Stimulated activated CD4-positive, alpha-beta T cell treated with anti-CD3 and anti-CD28 coated beads, TNF-alpha, amount 100 ng/mL, for 4 hours (primary cell): ENCODE measurements around the gene ZNF821.
A peak's percentile ranks its signal among the peaks of the same experiment; 100 is the strongest.
"Not testable (repeated sequence)": the region's sequence is repeated elsewhere in the genome, so short reads cannot be mapped to it uniquely, and the experiment has no call there.

Experiments used
- DNase-seq, 3 experiments: peaks; one replicate each; pipeline ENCODE4 v3.0.0-alpha.2; 2020; ENCODE audit warnings: low read depth in 3 of 3

ZNF821 gene

GRCh38 chr16:71859762-71860521 is 24.0 kb downstream of the ZNF821 start:
- DNase-seq = no peak

- DNase-seq = no peak
These were observed 27.9 kb downstream of the ZNF821 start for GRCh38 chr16:71855937-71856662.

- DNase-seq = no peak
These were observed 29.5 kb downstream of the ZNF821 start for GRCh38 chr16:71854369-71854948.

GRCh38 chr16:71853413-71853812 is 30.6 kb downstream of the ZNF821 start:
- no peak for DNase-seq

- no peak for DNase-seq
These were observed 31.4 kb downstream of the ZNF821 start for GRCh38 chr16:71852561-71852960.

GRCh38 chr16:71852158-71852557 is 31.8 kb downstream of the ZNF821 start:
- no peak for DNase-seq

GRCh38 chr16:71851746-71852145 is 32.2 kb downstream of the ZNF821 start:
- no peak for DNase-seq

- DNase-seq = no peak
These were observed 35.4 kb downstream of the ZNF821 start for GRCh38 chr16:71848622-71849021.

GRCh38 chr16:71847096-71847495 is 36.9 kb downstream of the ZNF821 start:
- no peak for DNase-seq

GRCh38 chr16:71846431-71846830 is 37.6 kb downstream of the ZNF821 start:
- no peak for DNase-seq

- DNase-seq = peak; percentile 87 to 91 (median 90)
These were observed 38.1 kb downstream of the ZNF821 start, which contains the start of gene ATXN1L for GRCh38 chr16:71845639-71846430. Gene ATXN1L (plus strand): TSS chr16:71845976. CDS start chr16:71849741, 3,765 bp downstream.

- no peak for DNase-seq
These were observed 40.4 kb downstream of the ZNF821 start for GRCh38 chr16:71843572-71843971.

GRCh38 chr16:71840052-71840451 is 43.9 kb downstream of the ZNF821 start:
- no peak for DNase-seq

- DNase-seq = no peak
These were observed 46.8 kb downstream of the ZNF821 start for GRCh38 chr16:71837150-71837549.

GRCh38 chr16:71834291-71834690 is 49.7 kb downstream of the ZNF821 start:
- DNase-seq = no peak

- not testable (repeated sequence) for DNase-seq
These were observed 51.9 kb downstream of the ZNF821 start for GRCh38 chr16:71832112-71832511.

GRCh38 chr16:71831698-71832097 is 52.3 kb downstream of the ZNF821 start:
- DNase-seq = not testable (repeated sequence)

GRCh38 chr16:71830359-71830758 is 53.6 kb downstream of the ZNF821 start:
- no peak for DNase-seq

- no peak for DNase-seq
These were observed 57.4 kb downstream of the ZNF821 start for GRCh38 chr16:71826533-71827017.

GRCh38 chr16:71817155-71817500 is 66.9 kb downstream of the ZNF821 start:
- DNase-seq = not testable (repeated sequence)

- DNase-seq = no peak
These were observed 72.7 kb downstream of the ZNF821 start for GRCh38 chr16:71811261-71811803.

GRCh38 chr16:71810155-71810530 is 73.8 kb downstream of the ZNF821 start:
- DNase-seq = not testable (repeated sequence)
